ENCODE measurements around the gene AGAP1. TPM values are rescaled to one million over a fixed set of nuclear protein-coding genes. Genes with fewer than 3 reads are reported as not detected.
A peak's percentile ranks its signal among the peaks of the same experiment; 100 is the strongest.

The AGAP1 gene
- total and polyA plus RNA-seq, 2 donors (not counting 3 experiments of a cell fraction or from before 2014, with no cell fraction given): 10.2 to 20.9 TPM

GRCh38 chr2:235864302-235864701 lies 370.5 kb downstream of the AGAP1 start:
- intact Hi-C loops (cut with micrococcal nuclease): no loop called here

More at GRCh38 chr2:235864302-235864701, 370.5 kb downstream of the AGAP1 start:
- Histone ChIP-seq H3K79me2 (ENCODE audit: control insufficient read depth, insufficient read depth, low read length) (no peaks in the 10 kb centered on the region), H4K20me1 (replicated peaks; ENCODE audit: control insufficient read depth, extremely low read depth, insufficient read depth, low read length) (no peaks in the 10 kb centered on the region), H3K27ac (ENCODE audit: insufficient read depth, low read depth, low read length) (peak overlapping the region; percentile 12), H3K4me3 (replicated peaks in 1 of 3; ENCODE audit: insufficient read depth in 1 of 3, low read depth in 1 of 3, low read length in 3 of 3) (no peak overlapping the region), H3K4me2 (ENCODE audit: insufficient read depth, low read length) (peak overlapping the region; percentile 76), H3K4me1 (ENCODE audit: control insufficient read depth, extremely low read depth, insufficient read depth, low read length) (peaks cover 40% of the 10 kb centered on the region), H3K27me3 (ENCODE audit: control insufficient read depth in 2 of 2, insufficient read depth in 2 of 2, low read length in 2 of 2) (no peaks in the 10 kb centered on the region), H3K9ac (replicated peaks; ENCODE audit: extremely low read depth, insufficient read depth, low read length) (peak overlapping the region; percentile 12), H3K36me3 (ENCODE audit: control insufficient read depth in 2 of 2, extremely low read depth in 1 of 2, insufficient read depth in 2 of 2, low read length in 2 of 2) (no peaks in the 10 kb centered on the region), H3K9me3 (replicated peaks; ENCODE audit: control insufficient read depth, insufficient read depth, low read length) (no peaks in the 10 kb centered on the region), H3K9me1 (replicated peaks; ENCODE audit: control insufficient read depth, extremely low read depth, insufficient read depth, low read length) (no peaks in the 10 kb centered on the region), H2AFZ (ENCODE audit: low read depth, low read length) (peak overlapping the region; percentile 45)
- no peak for TF ChIP-seq POLR2AphosphoS5 (IDR thresholded peaks at IDR 0.05; ENCODE audit: insufficient read depth, low read depth, low read length)
- TF ChIP-seq POLR2A (IDR thresholded peaks at IDR 0.05; ENCODE audit: low read depth, low read length): no peak
- no peak for TF ChIP-seq FOS (IDR thresholded peaks at IDR 0.05; ENCODE audit: borderline replicate concordance, insufficient read depth, low read length)
- TF ChIP-seq CTCF (IDR thresholded peaks at IDR 0.05; ENCODE audit: extremely low read depth in 1 of 2, insufficient read depth in 1 of 2, low read depth in 1 of 2, low read length in 2 of 2): no peak
- TF ChIP-seq JUN (IDR thresholded peaks at IDR 0.05; ENCODE audit: borderline replicate concordance, insufficient read depth, insufficient read length, low read depth): no peak
- no peak for TF ChIP-seq EZH2 (IDR thresholded peaks at IDR 0.05; ENCODE audit: borderline replicate concordance, low read depth, low read length, severe bottlenecking)
- no peak for TF ChIP-seq MYC (IDR thresholded peaks at IDR 0.05; ENCODE audit: low read depth, low read length)
- no peak for TF ChIP-seq MAX (IDR thresholded peaks at IDR 0.05; ENCODE audit: insufficient read depth, insufficient read length)
- TF ChIP-seq GATA2 (IDR thresholded peaks at IDR 0.05; ENCODE audit: insufficient read depth, insufficient read length, low read depth, low read length): no peak
- dilution Hi-C loops (cut with MboI; ENCODE audit: extremely low pct_ligation_motif_present, low sequenced_read_pairs): no loop called here
- FAIRE-seq (no peak), DNase-seq (ENCODE audit: low read depth, low spot score) (peak; percentile 12)
- BruUV-seq (replicated peaks): no TSS peak
- ChIA-PET POLR2A (no interaction called here), CTCF (interaction anchor here (1.1 to 2.1 kb wide), 3 partner anchors 81 to 314 kb away, joined by 4 to 6 read pairs (median 6); no protein-coding TSS in a partner anchor)

Data from endothelial cell of umbilical vein (primary cell).